DMS79 (cell line): Measurements from ENCODE around the gene APOBEC3B.
"Not testable (repeated sequence)": the region's sequence is repeated elsewhere in the genome, so short reads cannot be mapped to it uniquely, and the experiment has no call there.

Source experiments
- DNase-seq: peaks from one replicate; lab custom pipeline; 2025; lab: John Stamatoyannopoulos, UW

APOBEC3B gene

GRCh38 chr22:38967451-38968450 is 14.4 kb upstream of the APOBEC3B start:
- DNase-seq, result no peak

GRCh38 chr22:38968801-38969200 is 13.3 kb upstream of the APOBEC3B start:
- DNase-seq, result no peak

DNA sequence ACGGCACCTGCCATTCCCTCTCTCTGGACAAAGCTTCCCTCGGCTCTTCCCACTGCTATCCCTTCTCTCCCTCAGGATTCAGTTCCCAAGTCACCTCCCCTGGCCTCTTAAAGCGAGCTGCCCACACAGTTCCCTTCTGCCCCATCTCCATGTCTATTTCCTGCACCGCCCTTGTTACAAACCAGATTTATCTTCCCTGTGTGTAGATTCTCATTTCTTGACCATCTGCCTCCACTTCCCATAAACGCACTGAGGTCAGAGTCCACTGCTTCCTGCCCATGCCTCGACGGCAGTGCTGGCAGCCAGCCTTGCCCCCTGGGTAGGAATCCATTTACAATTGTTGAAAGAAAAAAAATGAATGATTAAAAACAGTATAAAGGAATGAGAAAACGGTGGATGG is 11.6 kb upstream of the APOBEC3B start:
- DNase-seq, result no peak

DNA sequence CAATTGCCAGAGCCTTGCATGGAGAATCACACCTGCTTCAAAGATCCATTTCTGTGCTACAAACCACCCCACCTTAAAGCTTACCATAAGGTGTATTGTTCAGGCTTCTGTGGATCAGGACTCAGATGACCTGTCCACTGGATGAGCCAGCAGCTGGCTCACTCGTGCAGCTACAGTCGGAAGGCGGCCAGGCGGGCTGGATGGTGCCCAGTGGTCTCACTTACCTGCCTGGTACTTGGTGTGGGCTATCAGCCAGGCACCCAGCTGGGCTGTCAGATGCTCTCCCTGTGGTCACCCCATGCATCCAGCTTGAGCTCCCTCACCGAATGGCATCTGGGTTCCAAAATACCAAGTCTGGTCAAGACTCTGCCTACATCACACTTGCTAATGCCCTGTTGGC is 10.9 kb upstream of the APOBEC3B start:
- DNase-seq, result no peak

DNA sequence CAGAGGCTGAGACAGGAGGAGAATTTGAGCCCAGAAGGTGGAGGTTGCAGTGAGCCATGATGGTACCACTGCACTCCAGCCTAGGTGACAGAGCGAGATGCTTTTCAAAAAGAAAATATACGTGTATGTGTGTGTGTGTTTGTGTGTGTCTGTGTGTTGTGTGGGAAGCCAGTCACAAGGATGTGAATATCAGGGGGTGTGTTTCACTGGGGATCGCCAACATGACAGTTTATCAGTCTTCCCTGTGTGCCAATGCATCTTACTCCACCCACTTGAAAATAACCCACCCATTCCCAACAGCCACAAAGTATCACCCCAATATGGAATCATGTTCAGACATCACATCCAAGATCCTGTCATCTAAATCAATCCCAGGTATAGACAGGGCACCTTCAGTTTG is 10.4 kb upstream of the APOBEC3B start:
- no peak for DNase-seq

DNA sequence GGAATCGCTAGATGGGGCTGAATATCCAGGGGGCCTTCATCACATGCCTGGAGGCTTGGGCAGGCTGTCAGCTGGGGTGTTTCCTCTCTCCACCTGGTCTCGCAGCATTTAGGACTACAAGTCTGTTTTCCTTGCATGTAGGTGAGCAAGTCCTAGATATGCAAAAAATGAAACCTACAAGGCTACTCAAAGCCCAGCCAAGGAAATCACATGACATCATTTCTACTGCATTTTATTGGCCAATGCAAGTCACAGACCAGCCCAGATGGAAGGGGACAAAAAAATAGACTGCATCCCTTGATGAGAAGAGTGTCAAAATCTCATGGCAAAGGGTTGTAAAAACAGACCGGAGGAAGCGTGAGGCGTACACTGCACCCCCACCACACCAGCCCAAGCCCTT is 9.6 kb upstream of the APOBEC3B start:
- no peak for DNase-seq

- no peak for DNase-seq
Observed at GRCh38 chr22:38973289-38974169, 8.6 kb upstream of the APOBEC3B start.

DNA sequence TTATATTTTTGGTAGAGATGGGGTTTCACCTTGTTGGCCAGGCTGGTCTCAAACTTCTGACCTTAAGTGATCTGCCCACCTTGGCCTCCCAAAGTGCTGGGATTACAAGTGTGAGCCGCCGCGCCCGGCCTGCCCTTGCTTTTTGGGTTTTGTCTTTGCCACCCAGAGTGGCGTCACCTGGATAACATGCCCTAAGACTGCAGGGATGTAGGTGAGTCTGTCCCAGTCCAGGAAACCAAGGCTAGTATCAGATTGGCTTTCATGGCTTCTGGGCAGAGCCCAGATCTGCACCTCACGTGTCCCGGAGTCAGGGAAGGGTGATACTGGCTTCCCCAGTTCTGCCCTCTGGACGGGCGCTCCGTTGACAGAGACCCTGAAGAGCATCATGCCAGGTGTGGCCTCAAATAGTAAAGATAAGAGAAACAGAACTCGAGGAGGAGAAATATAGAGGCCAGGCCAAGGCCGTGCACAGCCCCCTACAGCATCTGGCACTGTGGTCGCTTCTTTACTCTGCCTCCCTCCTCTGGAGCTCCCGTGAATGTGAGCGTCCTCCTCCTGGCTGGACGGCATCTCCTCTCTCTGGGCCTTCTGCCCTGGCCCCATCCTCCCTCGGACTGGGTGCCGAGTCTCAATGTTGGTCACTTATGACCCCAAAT is 7.8 kb upstream of the APOBEC3B start:
- no peak for DNase-seq

DNA sequence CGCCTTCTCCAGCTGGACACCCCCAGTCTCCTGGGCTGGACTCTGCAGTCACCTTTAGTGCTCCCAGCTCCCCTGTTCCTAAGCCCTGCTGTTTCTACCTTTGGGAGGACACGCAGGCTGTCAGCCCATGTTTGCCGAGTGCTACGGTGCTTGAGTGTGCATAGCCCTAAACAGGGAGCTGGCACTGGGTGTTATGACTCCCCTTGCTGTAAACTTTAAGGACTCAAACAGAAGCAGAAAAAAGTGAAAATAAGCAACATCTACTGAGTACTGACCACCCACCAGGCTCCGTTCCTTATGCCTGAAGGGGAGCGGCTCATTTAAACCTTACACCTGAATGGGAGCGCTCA is 7.3 kb upstream of the APOBEC3B start:
- no peak for DNase-seq

DNA sequence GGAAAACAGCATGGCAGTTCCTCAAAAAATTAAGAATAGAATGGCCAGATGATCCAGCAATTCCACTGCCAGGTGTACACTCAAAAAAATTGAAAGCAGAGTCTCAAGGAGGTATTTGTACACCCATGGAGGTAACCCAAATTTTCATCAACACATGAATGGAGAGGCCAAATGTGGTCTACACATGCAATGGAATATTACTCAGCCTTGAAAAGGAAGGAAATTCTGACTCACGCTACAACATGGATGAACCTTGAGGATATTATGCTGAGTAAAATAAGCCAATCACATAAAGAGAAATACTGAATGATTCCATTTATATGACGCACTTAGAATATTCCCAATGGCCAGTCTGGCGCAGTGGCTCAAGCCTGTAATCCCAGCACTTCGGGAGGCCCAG is 4.9 kb upstream of the APOBEC3B start:
- not testable (repeated sequence) for DNase-seq

GRCh38 chr22:38980587-38980986 is 1.6 kb upstream of the APOBEC3B start:
- DNase-seq, result not testable (repeated sequence)

DNA sequence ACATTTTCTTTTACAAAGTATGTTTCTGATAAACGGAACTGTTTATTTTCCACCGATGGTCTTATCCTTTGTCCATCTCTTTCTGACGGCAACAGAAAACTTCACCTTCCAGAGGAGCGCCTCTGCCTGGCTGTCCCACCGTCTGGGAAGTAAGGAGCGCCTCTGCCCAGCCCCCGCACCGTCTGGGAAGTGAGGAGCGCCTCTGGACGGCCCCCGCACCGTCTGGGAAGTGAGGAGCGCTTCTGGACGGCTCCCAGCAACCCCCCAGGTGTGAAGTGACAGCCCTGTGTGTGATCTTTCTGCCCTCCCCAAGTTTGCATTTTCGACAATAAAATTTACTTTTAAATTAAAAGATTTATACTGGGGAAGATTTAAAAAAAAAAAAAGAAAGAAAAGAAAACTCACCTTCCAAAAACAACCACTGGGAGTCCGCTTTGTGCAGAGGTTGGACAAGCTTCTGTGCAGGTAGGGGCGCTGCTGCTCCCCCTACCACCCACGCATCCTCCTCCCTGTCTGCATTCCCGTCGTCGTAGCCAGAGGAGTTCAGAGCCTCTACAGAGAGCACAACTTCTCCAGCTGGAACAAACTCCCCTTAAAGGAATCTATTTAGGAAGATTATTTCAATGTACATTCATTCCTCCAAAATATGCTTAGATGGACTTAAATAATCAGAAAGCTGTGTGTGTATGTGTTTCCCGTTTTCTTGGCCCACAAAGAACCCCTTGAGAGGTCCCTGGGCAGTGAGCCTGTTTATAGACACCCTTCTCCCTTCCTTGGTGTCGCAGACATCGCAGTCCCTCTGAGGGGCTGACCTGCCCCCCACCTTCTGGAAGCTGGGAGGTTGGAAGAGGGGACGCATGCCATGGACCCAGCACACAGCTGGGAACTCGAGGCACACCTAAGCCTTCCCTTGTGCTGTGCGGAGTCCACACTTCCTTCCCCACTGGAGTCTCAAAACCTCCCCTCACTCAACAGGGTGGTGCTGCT is 849 bp upstream of the APOBEC3B start:
- DNase-seq, result peak; percentile 19

- no peak for DNase-seq
Observed at GRCh38 chr22:38984224-38984623, 2.1 kb downstream of the APOBEC3B start.

DNA sequence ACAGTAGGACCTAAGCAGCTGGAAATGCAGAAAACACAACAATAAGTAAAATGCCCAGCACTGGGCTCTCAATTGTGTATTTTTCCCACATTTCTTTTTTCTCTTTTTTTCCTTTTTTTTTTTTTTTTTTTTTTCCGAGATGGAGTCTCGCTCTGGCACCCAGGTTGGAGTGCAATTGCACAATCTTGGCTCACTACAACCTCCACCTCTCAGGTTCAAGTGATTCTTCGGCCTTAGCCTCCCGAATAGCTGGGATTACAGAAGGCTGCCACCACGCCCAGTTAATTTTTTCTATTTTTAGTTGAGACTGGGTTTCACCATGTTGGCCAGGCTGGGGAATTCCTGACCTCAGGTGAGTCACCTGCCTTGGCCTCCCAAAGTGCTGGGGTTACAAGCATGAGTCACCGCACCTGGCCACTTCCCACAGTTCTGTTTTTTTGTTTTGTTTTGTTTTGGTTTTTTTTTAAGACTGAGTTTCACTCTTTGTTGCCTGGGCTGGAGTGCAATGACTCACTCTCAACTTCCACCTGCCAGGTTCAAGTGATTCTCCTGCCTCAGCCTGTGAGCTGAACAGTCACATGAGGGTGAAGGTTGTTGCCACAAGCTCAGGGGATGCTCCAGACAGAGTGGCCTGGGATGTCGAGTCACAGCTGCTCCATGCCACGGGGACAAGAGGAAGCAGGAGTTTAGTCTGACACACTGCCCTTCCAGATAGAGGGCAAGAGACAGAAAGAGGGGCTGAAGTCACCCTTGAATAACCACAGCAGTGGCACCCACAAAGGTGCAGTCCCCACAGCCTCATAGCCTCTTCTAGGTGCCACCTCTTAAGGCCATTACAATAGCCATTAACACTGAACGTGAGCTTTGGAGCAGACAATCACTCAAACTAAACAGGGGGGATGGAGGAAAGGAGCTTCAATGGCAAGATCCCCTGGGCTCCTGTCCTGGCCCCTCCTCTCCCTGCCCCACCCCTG is 2.9 kb downstream of the APOBEC3B start:
- DNase-seq, result peak; percentile 74

- DNase-seq, result no peak
Observed at GRCh38 chr22:38986629-38987028, 4.5 kb downstream of the APOBEC3B start.

GRCh38 chr22:38987171-38987895 is 5.2 kb downstream of the APOBEC3B start:
- DNase-seq, result no peak

GRCh38 chr22:38989466-38989865 is 7.3 kb downstream of the APOBEC3B start:
- DNase-seq, result no peak

DNA sequence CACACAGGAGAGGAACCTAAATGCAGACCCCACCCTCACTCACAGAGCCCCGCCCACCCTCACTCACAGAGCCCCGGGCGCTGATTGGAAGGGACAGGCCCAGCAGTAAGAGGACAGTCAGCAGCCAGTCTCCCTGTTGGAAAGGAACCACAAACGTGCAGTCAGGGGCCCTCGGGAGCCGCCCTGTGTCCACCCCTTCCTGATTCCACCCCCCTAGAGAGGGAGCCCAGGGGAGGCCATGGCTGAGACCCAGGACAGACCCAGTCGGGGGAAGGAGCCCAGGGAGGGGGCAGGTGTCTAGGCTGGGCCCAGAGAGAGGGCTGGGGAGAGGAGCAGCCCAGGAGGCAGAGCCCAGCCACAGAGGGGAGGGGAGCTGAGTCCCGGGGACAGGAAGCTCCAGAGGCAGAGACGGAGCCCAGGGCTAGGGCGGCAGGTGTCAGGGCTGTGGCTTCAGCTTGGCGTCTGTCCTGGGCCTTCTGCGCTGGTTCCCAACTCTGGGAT is 10.8 kb downstream of the APOBEC3B start:
- DNase-seq, result not testable (repeated sequence)

DNA sequence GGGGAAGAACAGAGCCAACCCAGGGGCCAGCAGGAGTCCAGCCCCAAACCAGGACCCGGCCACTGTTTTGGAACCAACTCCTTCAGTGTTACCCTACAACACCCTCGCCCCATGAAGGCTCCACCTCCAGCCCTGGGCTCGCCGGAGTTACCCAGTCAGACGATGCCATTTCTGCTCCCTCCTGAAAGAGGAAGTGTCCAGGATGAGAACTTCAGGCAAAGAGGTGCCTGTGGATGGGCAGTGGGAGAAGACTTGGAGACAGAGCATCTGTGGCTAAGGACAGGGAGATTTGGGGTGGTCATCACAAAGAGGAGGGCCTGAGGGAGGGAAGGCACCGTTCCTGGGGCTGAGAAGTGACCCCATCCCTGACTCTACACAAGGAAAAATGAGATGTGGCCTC is 14.0 kb downstream of the APOBEC3B start:
- no peak for DNase-seq
